LNCaP clone FGC (cell line): ENCODE results near the gene ACY1.

Experiments used
- DNase-seq: peaks from one replicate; pipeline ENCODE4 v3.0.0-alpha.2; 2011; ENCODE audit warnings: low read depth
- H3K4me3 ChIP-seq: 2 replicates; pipeline ENCODE4 v1.5.1; 2011; ENCODE audit warnings: mild to moderate bottlenecking, low read depth, low read length, control low read depth
- CTCF ChIP-seq: IDR thresholded peaks from 2 replicates; pipeline ENCODE4 v1.5.1; 2012; ENCODE audit warnings: mild to moderate bottlenecking; ENCODE audit not compliant: control insufficient read depth, insufficient read depth; ENCODE audit errors: extremely low read depth

Gene ACY1

GRCh38 chr3:51942603-51943450, 40.5 kb upstream of the ACY1 start:
- no peak for TF ChIP-seq CTCF
- no peak for DNase-seq
- H3K4me3 ChIP-seq: peak overlapping the region; percentile 50

- TF ChIP-seq CTCF: no peak
Measured at GRCh38 chr3:51943451-51944391, 39.6 kb upstream of the ACY1 start.

GRCh38 chr3:51944451-51945021, 38.8 kb upstream of the ACY1 start:
- no peak for DNase-seq
- no peak overlapping the region for H3K4me3 ChIP-seq
- TF ChIP-seq CTCF: no peak

More at GRCh38 chr3:51943451-51944391, 39.6 kb upstream of the ACY1 start:
- no peak for DNase-seq
- peak overlapping the region; percentile 50; the same call in 1 of the 2 replicates for H3K4me3 ChIP-seq

- no peak for TF ChIP-seq CTCF
- H3K4me3 ChIP-seq: no peak overlapping the region
- DNase-seq: no peak
Measured at GRCh38 chr3:51945031-51945840, 38.1 kb upstream of the ACY1 start.

- H3K4me3 ChIP-seq: no peak overlapping the region
- no peak for TF ChIP-seq CTCF
- DNase-seq: no peak
Measured at GRCh38 chr3:51945926-51946705, 37.2 kb upstream of the ACY1 start.

- DNase-seq: no peak
- no peak for TF ChIP-seq CTCF
- no peak overlapping the region for H3K4me3 ChIP-seq
Measured at GRCh38 chr3:51946796-51947195, 36.5 kb upstream of the ACY1 start.
